ENCODE results near the gene PRSS35.

DNA sequence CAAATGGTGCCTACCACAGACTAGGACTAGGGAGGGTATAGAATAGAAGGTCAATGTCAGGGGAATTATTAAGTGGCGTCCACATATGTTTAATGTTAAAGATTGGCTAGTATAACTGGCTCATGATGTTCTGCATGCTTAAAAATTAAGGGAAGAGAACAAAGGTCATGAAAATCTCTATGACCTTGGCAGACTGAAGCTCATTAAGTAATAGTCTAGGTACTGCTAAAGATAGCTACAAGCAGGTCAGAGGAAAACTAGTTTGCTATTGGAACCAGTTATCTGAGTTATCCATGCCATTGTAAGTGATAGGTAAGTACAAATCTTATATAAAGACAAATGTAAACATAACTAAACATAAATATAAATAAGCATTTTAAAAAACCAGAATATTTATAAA lies 32.9 kb upstream of the PRSS35 start:
- TF ChIP-seq CTCF (IDR thresholded peaks at IDR 0.05 in 4 of 5, conservative IDR thresholded peaks at IDR 0.05 in 1 of 5) (no peak), POLR2A (IDR thresholded peaks at IDR 0.05) (no peak)

Data from gastrocnemius medialis (tissue), 4 donors.